CD4-positive, alpha-beta T cell treated with Interferon alpha-2 for 1 hour (primary cell): Measurements from ENCODE around the gene SLC25A46.
"Not testable (repeated sequence)": the region's sequence is repeated elsewhere in the genome, so short reads cannot be mapped to it uniquely, and the experiment has no call there.

Source experiments
- DNase-seq, 2 donors: peaks; one replicate each; pipeline ENCODE4 v3.0.0-alpha.2; 2020 to 2022

SLC25A46 gene

DNA sequence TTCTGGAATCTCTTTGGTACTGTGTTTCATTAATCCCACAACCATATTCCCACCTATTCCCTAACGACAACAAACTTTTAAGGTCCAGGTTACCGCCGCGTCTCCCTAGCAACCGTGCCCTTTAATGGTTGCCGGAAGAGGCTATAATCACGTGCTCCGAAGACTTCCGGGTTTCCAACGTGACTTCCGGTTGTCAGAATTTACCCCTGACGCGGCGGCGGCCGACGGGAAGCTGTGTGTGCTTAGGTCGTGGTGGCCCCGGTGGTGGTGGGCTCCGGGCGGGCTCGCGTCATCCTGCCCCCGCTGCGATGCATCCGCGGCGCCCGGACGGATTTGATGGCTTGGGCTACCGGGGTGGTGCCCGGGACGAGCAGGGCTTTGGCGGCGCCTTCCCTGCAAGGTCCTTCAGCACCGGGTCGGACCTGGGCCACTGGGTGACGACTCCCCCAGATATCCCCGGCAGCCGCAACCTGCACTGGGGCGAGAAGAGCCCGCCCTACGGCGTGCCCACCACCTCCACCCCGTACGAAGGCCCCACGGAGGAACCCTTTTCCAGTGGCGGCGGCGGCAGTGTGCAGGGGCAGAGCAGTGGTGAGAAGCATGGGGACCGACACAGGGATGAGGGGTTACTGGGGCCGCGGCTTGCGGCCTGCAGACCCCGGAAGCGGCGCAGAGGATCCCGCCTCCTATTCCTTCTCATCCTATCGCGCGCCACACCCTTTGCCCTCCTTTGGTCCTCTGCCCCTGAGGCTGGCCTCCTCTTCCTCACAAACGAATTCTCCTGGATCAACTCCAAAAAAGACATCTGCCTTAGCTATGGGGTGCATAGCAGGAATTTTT lies at the start of gene SLC25A46:
SLC25A46 (plus strand) TSS at position 196 of the 840 bp plus-strand sequence; CDS start at position 309, 113 bp downstream.
- peak; percentile 87 to 91 for DNase-seq

DNA sequence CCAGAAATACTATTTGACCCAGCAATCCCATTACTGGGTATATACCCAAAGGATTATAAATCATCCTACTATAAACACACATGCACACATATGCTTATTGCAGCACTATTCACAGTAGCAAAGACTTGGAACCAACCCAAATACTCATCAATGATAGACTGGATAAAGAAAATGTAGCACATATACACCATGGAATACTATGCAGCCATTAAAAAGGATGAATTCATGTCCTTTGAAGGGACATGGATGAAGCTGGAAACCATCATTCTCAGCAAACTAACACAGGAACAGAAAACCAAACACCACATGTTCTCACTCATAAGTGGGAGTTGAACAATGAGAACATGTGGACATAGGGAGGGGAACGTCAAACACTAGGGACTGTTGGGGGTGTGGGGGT lies 48.2 kb upstream of the SLC25A46 start:
- DNase-seq, result not testable (repeated sequence)

DNA sequence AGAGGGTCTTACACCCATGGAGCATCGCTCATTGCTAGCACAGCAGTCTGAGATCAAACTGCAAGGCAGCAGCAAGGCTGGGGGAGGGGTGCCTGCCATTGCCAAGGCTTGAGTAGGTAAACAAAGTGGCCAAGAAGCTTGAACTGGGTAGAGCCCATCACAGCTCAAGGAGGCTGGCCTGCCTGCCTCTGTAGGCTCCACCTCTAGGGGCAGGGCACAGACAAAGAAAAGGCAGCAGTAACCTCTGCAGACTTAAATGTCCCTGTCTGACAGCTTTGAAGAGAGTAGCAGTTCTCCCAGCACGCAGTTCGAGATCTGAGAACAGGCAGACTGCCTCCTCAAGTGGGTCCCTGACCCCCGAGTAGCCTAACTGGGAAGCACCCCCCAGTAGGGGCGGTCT lies 46.1 kb upstream of the SLC25A46 start:
- DNase-seq, result not testable (repeated sequence)

DNA sequence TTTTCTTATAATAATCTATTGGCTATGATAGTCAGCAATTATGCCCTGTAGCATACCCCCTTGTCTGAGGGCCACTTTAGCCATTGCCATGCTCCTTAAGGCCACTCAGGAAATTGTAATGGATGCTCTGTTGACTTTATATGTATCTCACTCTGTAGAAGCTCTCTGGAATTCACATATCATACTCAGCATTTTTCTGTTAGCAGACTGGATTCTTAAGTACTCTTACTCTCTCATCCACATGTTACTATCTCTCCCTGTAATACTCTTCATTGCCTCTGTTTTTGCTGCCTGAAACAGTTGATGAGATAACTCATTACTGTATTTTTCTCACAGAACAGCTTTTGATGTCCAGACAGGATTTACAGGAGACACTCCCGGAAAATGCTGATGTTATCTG lies 36.5 kb upstream of the SLC25A46 start:
- no peak for DNase-seq

DNA sequence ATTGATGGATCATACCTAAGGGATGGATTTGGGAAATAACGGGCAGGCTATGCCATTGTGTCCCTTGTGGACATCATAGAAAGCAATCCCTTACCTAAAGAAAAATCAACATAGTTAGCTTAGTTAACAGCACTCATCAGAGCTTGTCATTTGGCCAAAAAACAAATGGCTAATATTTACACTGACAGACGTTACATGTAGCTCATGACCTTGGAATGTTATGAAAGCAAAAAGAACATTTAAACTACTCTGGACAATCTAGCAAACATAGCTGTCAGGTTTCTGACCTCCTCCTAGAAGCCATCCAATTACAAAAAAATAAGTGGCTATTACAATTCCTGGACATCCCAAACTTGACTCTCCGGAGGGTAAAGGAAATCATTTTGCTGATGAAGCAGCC lies 36.1 kb upstream of the SLC25A46 start:
- no peak for DNase-seq

DNA sequence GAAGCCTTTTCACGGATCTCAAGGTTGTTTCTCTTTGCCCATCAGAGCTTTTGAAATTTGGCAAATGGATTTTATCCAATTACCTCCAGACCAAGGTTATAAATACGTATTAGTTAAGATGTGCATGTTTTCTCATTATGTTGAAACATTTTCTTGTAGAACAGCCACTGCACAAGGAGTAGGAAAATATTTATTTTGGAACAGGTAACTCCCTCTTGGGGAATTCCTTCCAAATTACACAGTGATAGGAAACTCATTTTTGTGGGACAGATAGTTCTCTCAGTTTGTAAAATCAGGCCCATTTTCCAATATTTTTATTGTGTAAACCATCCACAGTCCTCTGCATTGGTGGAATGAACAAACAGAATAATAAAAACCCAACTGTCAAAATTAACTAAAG lies 35.3 kb upstream of the SLC25A46 start:
- no peak for DNase-seq

DNA sequence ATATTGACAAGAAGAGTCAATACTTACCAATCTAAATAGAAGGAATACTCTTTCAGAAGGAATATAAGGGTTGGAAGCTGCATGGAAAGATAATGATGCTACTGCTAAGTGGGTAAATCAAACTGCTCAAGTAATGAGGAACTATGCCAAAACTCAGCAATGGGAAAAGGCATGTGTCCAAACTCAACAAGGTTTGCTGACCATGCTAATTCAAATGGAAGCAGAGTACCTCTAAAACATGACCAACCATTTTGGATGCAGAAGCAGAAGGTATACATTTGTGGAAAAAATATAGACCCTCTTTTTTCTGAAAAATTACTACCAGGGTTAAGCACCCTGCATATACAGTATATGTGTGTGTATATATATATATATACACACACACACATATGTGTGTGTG lies 33.5 kb upstream of the SLC25A46 start:
- no peak for DNase-seq

DNA sequence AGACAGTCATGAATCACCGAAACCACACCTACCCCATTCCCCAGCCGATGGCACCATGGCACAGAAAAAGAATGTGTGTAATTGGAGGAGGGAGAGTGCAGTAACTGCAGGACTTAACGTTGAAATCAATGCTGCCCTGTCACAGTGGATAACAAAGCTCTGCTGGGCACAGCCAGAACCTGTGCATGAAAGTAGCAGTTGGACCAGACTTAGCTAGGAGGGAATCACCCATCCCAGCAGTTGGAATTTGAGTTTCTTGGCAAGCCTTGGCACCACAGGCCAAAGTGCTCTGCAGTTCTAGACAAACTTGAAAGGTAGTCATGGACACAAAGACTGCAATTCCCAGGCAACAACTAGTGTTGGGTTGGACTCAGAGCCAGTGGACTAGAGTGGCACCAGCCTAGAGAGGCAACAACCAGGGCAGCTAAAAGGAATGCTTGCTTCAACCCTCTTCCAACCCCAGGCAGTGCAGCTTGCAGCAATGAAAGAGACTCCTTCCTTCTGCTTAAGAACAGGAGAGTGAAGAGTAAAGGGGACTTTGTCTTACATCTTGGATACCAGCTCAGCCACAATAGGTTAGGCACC lies 31.5 kb upstream of the SLC25A46 start:
- no peak for DNase-seq

DNA sequence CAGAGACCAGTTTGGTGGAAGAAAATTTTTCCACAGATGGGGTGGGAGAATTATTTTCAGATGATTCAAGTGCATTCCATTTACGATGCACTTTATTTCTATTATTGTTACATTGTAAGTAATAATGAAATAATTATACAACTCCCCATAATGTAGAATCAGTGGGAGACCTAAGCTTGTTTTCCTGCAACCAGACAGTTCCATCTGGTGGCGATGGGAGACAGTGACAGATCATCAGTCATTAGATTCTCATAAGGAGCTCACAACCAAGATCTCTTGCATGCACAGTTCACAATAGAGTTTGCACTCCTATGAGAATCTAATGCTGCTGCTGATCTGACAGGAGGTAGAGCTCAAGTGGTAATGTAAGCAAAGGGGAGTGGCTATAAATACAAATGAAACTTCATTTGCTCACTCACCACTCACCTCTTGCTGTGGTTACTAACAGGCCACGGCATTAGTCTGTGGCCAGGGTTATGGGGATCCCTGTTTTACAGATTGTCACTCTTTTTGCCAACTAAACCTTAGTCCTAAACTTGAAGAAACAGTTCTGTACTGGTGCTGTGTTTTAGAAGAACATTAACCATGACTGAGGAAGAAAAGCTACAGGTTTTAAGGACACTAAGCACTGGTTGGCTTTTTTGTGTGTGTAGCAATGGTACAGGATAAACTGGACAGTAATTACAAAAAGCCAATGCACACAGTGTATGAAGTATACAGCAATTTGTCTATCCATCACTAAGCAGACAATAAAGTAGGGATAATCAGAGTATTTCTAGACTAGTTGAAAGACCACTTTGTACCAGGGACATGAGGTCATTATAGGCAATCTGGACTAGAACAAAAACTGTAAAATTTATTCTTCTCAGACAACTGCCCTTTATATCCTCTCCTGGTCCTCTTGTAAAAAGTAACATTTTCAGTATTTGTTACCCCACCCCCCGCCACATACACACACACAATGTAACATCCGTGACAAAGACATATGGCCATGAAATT lies 22.3 kb upstream of the SLC25A46 start:
- no peak for DNase-seq

DNA sequence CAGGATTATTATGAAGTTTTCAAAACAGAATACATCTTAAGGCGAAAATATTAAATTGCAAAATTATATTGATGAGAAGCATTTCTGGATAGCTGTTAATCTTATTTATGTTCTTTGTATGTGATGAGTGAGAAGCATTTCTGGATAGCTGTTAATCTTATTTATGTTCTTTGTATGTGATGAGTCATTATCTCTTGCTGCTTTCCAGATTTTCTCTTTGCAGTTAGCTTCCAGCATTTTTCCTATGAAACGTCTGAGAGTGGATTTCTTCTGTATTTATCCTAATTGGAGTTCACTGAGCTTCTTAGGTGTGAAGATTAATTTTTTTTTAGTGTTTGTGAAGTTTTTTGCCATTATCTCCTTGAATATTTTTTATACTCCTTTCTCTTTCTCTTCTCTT lies 20.5 kb upstream of the SLC25A46 start:
- DNase-seq, result no peak

DNA sequence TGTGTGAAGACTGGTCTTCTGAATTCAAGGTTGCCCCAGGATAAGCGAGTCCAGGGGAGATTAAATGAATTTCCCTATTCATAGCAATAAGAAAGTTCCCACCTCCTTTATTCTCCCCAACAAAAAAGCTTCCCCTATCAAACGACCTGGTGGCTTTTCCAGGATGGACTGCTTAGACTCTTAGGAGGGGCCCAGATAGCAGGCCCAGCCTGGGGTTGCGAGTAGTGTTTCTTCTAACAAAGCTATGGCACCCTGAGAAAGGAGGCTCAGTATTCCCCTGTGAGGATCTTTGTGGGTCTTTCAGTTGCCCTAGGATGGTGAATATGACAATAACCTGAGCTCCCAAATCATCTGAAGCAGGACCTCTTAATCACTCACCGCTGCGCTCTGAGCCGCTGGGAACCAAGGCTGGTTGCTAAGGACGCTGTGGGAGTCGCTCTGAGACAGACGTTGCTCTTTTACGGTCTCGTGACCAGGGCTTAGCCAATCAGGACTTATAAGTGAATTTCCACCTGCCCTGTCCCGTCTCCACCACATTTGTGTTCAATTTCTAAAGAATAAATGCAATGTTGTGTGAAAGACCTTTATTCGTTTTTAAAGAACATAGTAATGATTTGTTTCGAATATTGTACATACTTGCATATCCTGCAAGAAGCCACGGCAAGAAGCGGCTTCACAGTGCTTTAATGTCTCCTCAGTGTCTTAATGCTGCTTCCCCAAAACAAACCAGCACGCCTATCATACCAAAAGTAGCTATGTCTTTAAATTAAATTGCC lies 12.4 kb upstream of the SLC25A46 start, which contains the start of gene TMEM232:
TMEM232 (minus strand) TSS at position 423 of the 776 bp plus-strand sequence. CDS start 59,319 bp downstream, outside the sequence.
- peak; percentile 72 to 83 for DNase-seq

DNA sequence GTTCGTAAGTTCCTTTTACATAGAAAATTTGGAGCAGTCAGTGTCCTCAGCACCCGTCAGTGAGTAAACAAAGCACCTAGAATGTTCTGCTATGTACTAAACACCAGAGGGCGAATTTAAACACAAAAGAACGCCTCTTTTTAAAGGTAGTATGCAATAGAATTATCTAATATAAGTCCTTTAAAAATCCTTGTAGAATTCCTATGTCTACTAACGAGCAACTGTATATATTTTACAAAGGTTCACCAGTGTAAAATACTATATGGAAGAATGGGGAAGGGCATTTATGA lies 11.8 kb upstream of the SLC25A46 start:
- DNase-seq, result peak in 1 of 2 donors; percentile 27

DNA sequence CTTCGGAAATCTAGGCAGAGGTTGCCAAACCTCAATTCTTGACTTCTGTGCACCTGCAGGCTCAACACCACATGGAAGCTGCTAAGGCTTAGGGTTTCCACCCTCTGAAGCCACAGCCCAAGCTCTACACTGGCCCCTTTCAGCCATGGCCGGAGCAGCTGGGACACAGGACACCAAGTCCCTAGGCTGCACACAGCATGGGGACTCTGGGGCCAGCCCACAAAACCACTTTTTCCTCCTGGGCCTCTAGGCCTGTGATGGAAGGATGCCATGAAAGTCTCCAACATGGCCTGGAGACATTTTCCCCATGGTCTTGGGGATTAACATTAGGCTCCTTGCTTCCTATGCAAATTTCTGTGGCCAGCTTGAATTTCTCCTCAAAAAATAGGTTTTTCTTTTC lies 7.3 kb upstream of the SLC25A46 start:
- DNase-seq, result not testable (repeated sequence)

DNA sequence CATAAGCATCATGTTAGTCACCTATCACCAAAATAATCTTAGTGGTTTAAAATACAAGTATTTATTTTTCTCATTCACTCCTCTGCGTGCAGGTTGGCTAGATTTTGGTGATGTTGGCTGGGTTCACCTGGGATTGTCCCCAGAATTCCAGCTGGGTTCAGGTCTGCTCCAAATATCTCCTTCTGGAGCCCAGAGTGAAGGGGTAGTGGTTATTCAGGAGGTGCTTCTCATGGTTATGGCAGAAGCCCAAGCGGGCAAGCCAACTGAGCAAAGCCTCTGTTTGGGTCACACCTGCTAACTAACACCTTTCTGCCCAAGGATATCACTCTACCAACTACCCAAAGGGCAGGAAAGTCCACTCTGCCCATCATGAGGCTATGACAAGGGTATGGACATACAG lies 4.7 kb upstream of the SLC25A46 start:
- no peak for DNase-seq

DNA sequence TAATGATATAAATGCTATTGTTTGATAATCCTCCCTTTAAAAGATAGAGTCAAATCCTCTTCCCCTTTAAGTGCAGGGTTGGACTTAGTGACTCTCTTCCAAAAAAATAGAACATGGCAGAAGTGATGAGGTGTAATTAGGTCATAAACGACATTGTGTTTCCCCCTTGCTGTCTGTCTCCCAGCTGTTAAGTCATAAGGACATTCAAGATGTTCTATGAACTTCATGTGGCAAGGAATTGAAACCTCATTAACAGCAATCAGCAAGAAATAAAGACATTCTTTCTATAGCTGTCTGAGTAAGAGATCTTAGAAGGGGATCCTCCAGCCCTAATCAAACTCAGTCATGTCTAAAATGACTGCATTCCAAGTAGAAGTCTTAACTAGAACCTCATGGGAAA lies 3.3 kb upstream of the SLC25A46 start:
- no peak for DNase-seq

DNA sequence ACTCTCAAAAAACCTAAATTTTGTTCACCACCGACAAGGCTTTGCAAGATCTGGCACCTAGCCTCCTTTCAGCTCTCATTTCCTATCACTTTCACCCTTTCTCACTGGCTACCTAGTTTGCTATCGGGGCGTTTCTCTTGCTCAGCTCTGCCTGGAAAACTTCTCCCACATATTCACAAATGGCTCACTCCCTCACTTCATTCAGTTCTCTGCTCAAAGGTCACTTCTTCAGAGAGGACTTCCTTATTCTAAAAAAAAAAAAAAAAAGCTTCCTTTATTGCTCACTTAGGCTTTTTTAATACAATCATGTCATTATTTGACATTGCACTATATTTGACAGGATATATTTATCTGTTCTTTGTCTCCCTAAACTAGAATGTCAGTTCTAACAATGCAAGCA lies 2.1 kb upstream of the SLC25A46 start:
- DNase-seq, result no peak

DNA sequence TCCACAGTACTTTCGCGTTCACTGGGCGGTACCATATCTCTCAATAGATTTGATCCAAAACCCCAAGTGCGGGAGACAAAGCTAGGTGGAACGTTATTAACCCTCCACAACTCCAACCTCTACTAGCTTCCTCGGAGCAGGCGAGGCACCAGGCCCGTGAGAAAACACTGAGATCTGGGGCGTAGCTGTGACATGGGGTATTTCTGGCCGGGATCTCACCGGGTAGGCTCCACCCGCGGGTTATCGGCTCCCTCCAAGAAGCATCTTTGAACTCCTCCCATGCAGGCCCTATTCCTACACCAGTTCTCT lies 350 bp upstream of the SLC25A46 start:
- no peak for DNase-seq

DNA sequence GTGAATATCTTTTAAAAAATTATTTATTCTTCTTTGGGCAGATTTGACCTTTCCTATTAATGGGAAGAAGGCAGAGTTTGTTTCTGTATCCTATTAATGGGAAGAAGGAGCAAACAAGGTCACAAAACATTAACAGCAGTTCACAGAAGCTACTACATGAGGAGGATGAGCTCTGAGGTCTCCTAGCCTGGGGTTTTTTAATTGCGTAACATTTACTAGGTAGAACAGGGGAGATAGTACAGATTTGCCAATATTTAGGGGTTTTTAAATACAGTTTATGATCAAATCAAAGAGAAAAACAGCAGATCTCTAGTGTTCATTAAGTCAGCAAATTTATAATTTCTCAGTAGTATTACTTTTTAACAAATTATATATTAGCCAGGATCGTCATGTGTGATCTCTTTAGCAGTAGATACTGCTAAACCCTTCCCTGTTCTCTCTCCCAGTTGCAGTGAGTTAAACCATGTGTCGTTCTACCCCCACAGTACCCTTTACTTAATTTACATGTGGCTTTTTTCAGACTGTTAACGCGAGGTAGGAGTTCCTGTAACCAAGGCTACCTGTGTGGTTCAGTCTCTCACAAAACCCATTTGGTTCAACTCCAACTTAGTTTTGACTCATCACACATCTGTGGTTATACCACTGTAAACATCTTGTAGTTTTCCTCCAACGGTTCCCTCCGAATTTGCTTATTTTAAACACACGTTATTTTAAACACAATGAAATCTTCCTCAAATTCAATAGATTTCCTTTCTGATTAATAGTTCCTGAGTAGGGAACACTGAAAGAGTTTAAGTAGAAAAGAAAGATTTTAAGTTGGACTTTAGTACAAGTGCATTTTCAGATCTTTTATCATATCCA lies 13.3 kb downstream of the SLC25A46 start:
- peak; percentile 10 to 60 for DNase-seq

DNA sequence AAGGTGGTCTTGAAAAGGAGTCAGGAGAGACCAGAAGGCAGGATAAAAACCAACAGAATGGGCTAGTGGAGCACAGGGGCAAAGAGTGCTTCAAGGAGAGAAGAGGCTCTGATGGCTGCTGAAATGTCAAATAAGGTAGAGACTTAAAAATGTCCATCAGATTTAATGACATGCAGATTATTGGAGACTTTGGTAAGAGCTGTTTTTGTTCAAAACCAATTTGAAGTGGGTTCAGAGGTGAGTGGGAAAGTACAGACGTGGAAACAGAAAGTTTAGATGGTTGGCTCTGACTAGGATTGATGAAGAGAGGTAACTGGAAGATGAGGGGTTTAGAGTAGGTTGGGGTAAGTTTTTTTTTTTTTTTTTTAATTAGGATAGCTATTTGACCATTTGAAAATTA lies 14.1 kb downstream of the SLC25A46 start:
- peak in 1 of 2 donors; percentile 21 for DNase-seq

DNA sequence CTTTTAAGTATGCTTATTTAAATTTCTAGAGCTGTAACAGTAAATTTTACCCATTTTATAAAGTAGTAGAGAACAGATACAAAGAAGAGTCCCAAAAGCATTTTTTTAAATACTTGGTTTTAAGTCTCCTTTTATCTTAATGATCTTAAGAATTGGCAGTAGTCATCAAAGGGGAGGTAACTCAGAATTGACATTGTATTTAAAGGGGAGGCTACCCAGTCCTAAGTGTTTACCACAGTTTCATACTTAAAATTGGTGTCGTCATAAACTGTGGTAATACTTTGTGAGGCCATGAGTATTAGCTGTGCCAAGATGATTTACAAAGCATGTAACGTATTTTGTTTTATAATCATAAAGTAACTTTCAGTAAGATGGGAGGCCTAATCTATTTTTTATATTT lies 14.8 kb downstream of the SLC25A46 start:
- DNase-seq, result peak in 1 of 2 donors; percentile 31

DNA sequence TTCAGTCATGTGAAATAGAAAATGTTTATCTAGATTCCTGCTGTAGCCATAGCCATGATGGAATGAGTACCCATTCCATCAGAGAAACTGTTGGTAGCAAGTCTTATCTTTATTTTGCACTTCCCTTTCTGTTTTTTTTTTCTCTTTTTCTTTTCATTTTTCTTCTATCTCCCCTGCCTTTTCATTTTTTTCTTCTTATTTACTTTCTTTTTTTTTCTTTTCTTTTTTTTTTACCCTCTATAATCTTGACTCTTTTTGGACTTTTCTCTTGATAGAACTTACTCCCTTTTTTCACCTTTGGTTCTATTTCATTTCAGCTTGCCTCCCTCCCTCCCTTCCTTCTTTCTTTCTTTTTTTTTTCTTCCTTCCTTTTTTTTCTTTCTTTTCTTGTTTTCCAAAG lies 15.4 kb downstream of the SLC25A46 start:
- DNase-seq, result no peak
